ENCODE measurements around the gene ZNF212.

DNA sequence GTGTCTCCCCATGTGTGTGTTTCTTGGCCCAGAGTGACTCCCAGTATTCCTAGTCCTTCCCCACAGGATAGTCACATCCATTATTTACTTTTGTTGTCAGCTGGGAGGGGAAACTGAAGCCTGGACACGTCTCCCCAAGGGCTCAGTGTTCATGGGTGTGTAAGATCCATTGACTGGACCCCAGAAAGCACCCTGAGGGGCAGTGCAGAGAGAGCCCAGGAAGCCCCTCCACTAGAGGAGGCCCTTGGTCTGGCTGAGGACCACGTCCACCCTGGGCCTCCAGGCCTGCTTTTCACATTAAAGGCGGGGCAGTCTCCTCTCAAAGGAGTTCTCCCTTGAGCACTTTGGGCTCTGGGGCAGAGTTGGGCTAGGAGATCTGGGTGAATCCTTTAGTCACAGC is 43.9 kb downstream of the ZNF212 start:
- TF ChIP-seq POLR2A (IDR thresholded peaks at IDR 0.05) = no peak
- TF ChIP-seq, protein P1, sequence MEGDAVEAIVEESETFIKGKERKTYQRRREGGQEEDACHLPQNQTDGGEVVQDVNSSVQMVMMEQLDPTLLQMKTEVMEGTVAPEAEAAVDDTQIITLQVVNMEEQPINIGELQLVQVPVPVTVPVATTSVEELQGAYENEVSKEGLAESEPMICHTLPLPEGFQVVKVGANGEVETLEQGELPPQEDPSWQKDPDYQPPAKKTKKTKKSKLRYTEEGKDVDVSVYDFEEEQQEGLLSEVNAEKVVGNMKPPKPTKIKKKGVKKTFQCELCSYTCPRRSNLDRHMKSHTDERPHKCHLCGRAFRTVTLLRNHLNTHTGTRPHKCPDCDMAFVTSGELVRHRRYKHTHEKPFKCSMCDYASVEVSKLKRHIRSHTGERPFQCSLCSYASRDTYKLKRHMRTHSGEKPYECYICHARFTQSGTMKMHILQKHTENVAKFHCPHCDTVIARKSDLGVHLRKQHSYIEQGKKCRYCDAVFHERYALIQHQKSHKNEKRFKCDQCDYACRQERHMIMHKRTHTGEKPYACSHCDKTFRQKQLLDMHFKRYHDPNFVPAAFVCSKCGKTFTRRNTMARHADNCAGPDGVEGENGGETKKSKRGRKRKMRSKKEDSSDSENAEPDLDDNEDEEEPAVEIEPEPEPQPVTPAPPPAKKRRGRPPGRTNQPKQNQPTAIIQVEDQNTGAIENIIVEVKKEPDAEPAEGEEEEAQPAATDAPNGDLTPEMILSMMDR (IDR thresholded peaks at IDR 0.05) = no peak

All from esophagus squamous epithelium (tissue), 4 donors.